ENCODE data around the gene DOCK1.

DNA sequence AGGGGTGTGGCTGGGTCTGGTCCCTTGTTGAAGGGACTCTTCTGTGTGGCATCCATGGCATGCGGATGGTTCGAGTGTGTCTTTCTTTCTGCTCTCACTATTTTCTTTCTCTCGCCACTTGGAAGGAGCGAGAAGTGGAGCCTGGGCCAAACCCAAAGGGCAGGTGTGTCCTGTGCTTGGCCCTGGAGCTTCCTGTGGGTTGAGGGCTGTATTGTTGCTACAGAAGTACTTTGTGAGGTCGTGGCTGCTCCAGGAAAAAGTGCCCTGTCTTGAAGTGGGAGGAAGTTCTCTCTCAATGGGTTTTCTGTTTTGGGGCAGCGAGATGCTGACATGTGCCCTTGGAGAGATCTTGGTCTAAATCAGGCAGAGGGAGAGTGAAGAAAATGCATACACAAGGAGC is 72.0 kb downstream of the DOCK1 start:
- TF ChIP-seq, protein P1, sequence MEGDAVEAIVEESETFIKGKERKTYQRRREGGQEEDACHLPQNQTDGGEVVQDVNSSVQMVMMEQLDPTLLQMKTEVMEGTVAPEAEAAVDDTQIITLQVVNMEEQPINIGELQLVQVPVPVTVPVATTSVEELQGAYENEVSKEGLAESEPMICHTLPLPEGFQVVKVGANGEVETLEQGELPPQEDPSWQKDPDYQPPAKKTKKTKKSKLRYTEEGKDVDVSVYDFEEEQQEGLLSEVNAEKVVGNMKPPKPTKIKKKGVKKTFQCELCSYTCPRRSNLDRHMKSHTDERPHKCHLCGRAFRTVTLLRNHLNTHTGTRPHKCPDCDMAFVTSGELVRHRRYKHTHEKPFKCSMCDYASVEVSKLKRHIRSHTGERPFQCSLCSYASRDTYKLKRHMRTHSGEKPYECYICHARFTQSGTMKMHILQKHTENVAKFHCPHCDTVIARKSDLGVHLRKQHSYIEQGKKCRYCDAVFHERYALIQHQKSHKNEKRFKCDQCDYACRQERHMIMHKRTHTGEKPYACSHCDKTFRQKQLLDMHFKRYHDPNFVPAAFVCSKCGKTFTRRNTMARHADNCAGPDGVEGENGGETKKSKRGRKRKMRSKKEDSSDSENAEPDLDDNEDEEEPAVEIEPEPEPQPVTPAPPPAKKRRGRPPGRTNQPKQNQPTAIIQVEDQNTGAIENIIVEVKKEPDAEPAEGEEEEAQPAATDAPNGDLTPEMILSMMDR (IDR thresholded peaks at IDR 0.05 in 4 of 5, conservative IDR thresholded peaks at IDR 0.05 in 1 of 5), result no peak
- no peak for TF ChIP-seq POLR2A (IDR thresholded peaks at IDR 0.05)

All from gastrocnemius medialis (tissue), 4 donors.